ENCODE data around the gene DALRD3. TPM values are rescaled to one million over a fixed set of nuclear protein-coding genes. Genes with fewer than 3 reads are reported as not detected.

DALRD3 gene
- 10 to 100 TPM; 39.6 to 41.3 TPM for total RNA-seq

GRCh38 chr3:49017971-49018706 is at the start of gene DALRD3:
Gene DALRD3 (minus strand): TSS chr3:49018580. CDS start chr3:49018564, 16 bp downstream.

GRCh38 chr3:49028673-49029562 is 10.5 kb upstream of the DALRD3 start, which contains the start of gene IMPDH2:
Gene IMPDH2 (minus strand): TSS chr3:49029398. CDS start chr3:49029350, 48 bp downstream.

GRCh38 chr3:49021813-49022687 is 3.7 kb upstream of the DALRD3 start, which contains the start of gene NDUFAF3:
Gene NDUFAF3 (plus strand): TSS chr3:49022121. CDS start chr3:49022145, 24 bp downstream.

GRCh38 chr3:49007068-49007770 is 11.2 kb downstream of the DALRD3 start, which contains the start of gene WDR6:
Gene WDR6 (plus strand): TSS chr3:49007391. CDS start chr3:49007432, 41 bp downstream.

GRCh38 chr3:48989796-48990635 is 28.4 kb downstream of the DALRD3 start, which contains the start of gene P4HTM:
Gene P4HTM (plus strand): TSS chr3:48990241. CDS start chr3:48990257, 16 bp downstream.

Small RNAs within 50 kb of the gene (small RNA-seq; reads per million reads assigned to genes)
- 44,792 to 45,803 reads per million in 2 donors for gene MIR191
- 2,748 to 3,218 reads per million in 2 donors for gene MIR425

Other genes with a start within 250 kb of the DALRD3 start
- 10 to 100 TPM; 31.0 to 36.6 TPM for gene PRKAR2A, start 170.7 kb downstream of the DALRD3 start, total RNA-seq
- 10 to 100 TPM in 1 of 2 donors, 1 to 10 TPM in 1; 9.6 to 16.0 TPM for gene SLC25A20, start 119.7 kb downstream of the DALRD3 start, total RNA-seq
- 10 to 100 TPM; 62.3 to 77.6 TPM for gene ARIH2, start 99.7 kb downstream of the DALRD3 start, total RNA-seq
- 10 to 100 TPM in 1 of 2 donors, 1 to 10 TPM in 1; 6.3 to 14.8 TPM for gene P4HTM, start 28.3 kb downstream of the DALRD3 start, total RNA-seq
- 10 to 100 TPM; 52.0 to 52.9 TPM for gene WDR6, start 11.2 kb downstream of the DALRD3 start, total RNA-seq
- gene NDUFAF3, start 3.5 kb upstream of the DALRD3 start, total RNA-seq, result 10 to 100 TPM; 60.2 to 62.9 TPM
- 100 to 1,000 TPM; 159 to 250 TPM for gene IMPDH2, start 10.8 kb upstream of the DALRD3 start, total RNA-seq
- 100 to 1,000 TPM; 117 to 144 TPM for gene QRICH1, start 75.5 kb upstream of the DALRD3 start, total RNA-seq
- 100 to 1,000 TPM; 192 to 261 TPM for gene QARS1, start 86.2 kb upstream of the DALRD3 start, total RNA-seq
- gene USP19, start 102.2 kb upstream of the DALRD3 start, total RNA-seq, result 10 to 100 TPM; 44.4 to 47.3 TPM
- gene LAMB2, start 114.5 kb upstream of the DALRD3 start, total RNA-seq, result 100 to 1,000 TPM; 162 to 180 TPM
- 10 to 100 TPM; 25.1 to 27.3 TPM for gene CCDC71, start 147.8 kb upstream of the DALRD3 start, total RNA-seq
- gene KLHDC8B, start 153.0 kb upstream of the DALRD3 start, total RNA-seq, result 10 to 100 TPM; 12.7 to 23.3 TPM

Data from melanocyte of skin (primary cell).